Muscle layer of colon (tissue), 2 donors: ENCODE measurements around the gene FAM78B.

Source experiments
- H3K27ac ChIP-seq: one replicate; pipeline ENCODE4 v1.7.0; 2013; ENCODE audit warnings: low read depth, mild to moderate bottlenecking, low read length, moderate library complexity
- H3K27me3 ChIP-seq, 2 donors: one replicate each; pipeline ENCODE4 v1.7.0; 2013; ENCODE audit warnings: low read length in 2 of 2, mild to moderate bottlenecking in 2 of 2; ENCODE audit not compliant: insufficient read depth in 2 of 2, control insufficient read depth in 1 of 2
- H3K36me3 ChIP-seq: one replicate; pipeline ENCODE4 v1.7.0; 2013; ENCODE audit warnings: mild to moderate bottlenecking, low read length; ENCODE audit not compliant: insufficient read depth
- H3K4me1 ChIP-seq: one replicate; pipeline ENCODE4 v1.7.0; 2013; ENCODE audit warnings: mild to moderate bottlenecking, low read length; ENCODE audit not compliant: insufficient read depth
- H3K4me3 ChIP-seq, 2 donors: one replicate each; pipeline ENCODE4 v1.7.0; 2013; ENCODE audit warnings: low read length in 2 of 2, low read depth in 1 of 2, mild to moderate bottlenecking in 1 of 2, moderate library complexity in 1 of 2
- H3K9ac ChIP-seq: one replicate; pipeline ENCODE4 v1.7.0; 2013; ENCODE audit warnings: low read length
- H3K9me3 ChIP-seq: one replicate; pipeline ENCODE4 v1.7.0; 2013; ENCODE audit warnings: mild to moderate bottlenecking, low read length
- donor health status: abdominal sarcoma.
- donor health status: Adenocarcinoma of cecum.

The FAM78B gene

GRCh38 chr1:166063701-166064100, 103.1 kb downstream of the FAM78B start:
- H3K9ac ChIP-seq: no peak overlapping the region

GRCh38 chr1:166062421-166063070, 104.3 kb downstream of the FAM78B start:
- no peaks in the 10 kb centered on the region for H3K27me3 ChIP-seq
- no peaks in the 10 kb centered on the region for H3K36me3 ChIP-seq
- no peak overlapping the region for H3K9ac ChIP-seq
- H3K27ac ChIP-seq: no peak overlapping the region
- no peak overlapping the region for H3K4me3 ChIP-seq
- H3K9me3 ChIP-seq: no peaks in the 10 kb centered on the region
- peaks cover 5% of the 10 kb centered on the region for H3K4me1 ChIP-seq

More at GRCh38 chr1:166063701-166064100, 103.1 kb downstream of the FAM78B start:
- Histone ChIP-seq H3K36me3 (no peaks in the 10 kb centered on the region), H3K4me1 (peaks cover 5% of the 10 kb centered on the region), H3K4me3 (no peak overlapping the region), H3K27ac (no peak overlapping the region), H3K9me3 (no peaks in the 10 kb centered on the region), H3K27me3 (no peaks in the 10 kb centered on the region)

- Histone ChIP-seq H3K27me3 (no peaks in the 10 kb centered on the region), H3K4me1 (no peaks in the 10 kb centered on the region), H3K9ac (no peak overlapping the region), H3K4me3 (no peak overlapping the region), H3K27ac (no peak overlapping the region), H3K36me3 (no peaks in the 10 kb centered on the region), H3K9me3 (no peaks in the 10 kb centered on the region)
Measured at GRCh38 chr1:166057650-166058049, 109.2 kb downstream of the FAM78B start.

GRCh38 chr1:166053395-166053794, 113.4 kb downstream of the FAM78B start:
- H3K27me3 ChIP-seq: no peaks in the 10 kb centered on the region
- no peak overlapping the region for H3K27ac ChIP-seq
- H3K9ac ChIP-seq: no peak overlapping the region
- no peaks in the 10 kb centered on the region for H3K4me1 ChIP-seq
- no peaks in the 10 kb centered on the region for H3K9me3 ChIP-seq
- no peaks in the 10 kb centered on the region for H3K36me3 ChIP-seq
- H3K4me3 ChIP-seq: no peak overlapping the region

GRCh38 chr1:166040202-166040997, 126.4 kb downstream of the FAM78B start:
- H3K4me3 ChIP-seq: no peak overlapping the region
- H3K27me3 ChIP-seq: no peaks in the 10 kb centered on the region
- H3K36me3 ChIP-seq: no peaks in the 10 kb centered on the region
- no peak overlapping the region for H3K27ac ChIP-seq
- no peaks in the 10 kb centered on the region for H3K9me3 ChIP-seq
- H3K9ac ChIP-seq: no peak overlapping the region
- H3K4me1 ChIP-seq: no peaks in the 10 kb centered on the region

GRCh38 chr1:166039436-166040201, 127.2 kb downstream of the FAM78B start:
- Histone ChIP-seq H3K9me3 (no peaks in the 10 kb centered on the region), H3K27ac (no peak overlapping the region), H3K27me3 (no peaks in the 10 kb centered on the region), H3K9ac (no peak overlapping the region), H3K4me1 (no peaks in the 10 kb centered on the region), H3K4me3 (no peak overlapping the region), H3K36me3 (no peaks in the 10 kb centered on the region)

DNA sequence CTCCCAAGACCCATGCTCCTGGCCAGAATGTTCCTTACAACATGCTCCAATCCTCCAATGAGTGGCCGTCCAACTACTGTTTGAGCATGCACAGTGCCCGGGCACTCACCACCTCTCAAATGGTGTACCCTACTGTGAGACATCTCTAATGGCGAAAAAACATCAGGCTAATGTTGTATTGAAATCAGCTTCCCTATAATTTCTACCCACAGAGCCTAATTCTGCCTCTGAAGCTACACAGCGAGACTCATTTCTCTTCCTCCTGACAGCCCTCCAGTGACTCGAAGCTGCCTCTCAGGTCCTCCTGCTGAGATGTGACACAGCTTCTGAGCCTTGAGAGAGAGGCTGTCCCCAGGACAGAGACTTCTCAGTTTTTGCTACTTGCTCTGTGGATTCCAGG, 130.7 kb downstream of the FAM78B start:
- no peak overlapping the region for H3K9ac ChIP-seq
- H3K4me3 ChIP-seq: no peak overlapping the region
- H3K36me3 ChIP-seq: no peaks in the 10 kb centered on the region
- H3K27me3 ChIP-seq: no peaks in the 10 kb centered on the region
- H3K9me3 ChIP-seq: no peaks in the 10 kb centered on the region
- H3K4me1 ChIP-seq: no peaks in the 10 kb centered on the region
- H3K27ac ChIP-seq: no peak overlapping the region

GRCh38 chr1:166032572-166033371, 134.0 kb downstream of the FAM78B start:
- H3K4me1 ChIP-seq: no peaks in the 10 kb centered on the region
- no peaks in the 10 kb centered on the region for H3K9me3 ChIP-seq
- no peak overlapping the region for H3K4me3 ChIP-seq
- no peak overlapping the region for H3K27ac ChIP-seq
- H3K36me3 ChIP-seq: no peaks in the 10 kb centered on the region
- no peaks in the 10 kb centered on the region for H3K27me3 ChIP-seq
- no peak overlapping the region for H3K9ac ChIP-seq

- no peak overlapping the region for H3K4me3 ChIP-seq
- H3K9me3 ChIP-seq: no peaks in the 10 kb centered on the region
- H3K36me3 ChIP-seq: no peaks in the 10 kb centered on the region
- H3K27ac ChIP-seq: no peak overlapping the region
- no peaks in the 10 kb centered on the region for H3K4me1 ChIP-seq
- no peaks in the 10 kb centered on the region for H3K27me3 ChIP-seq
- H3K9ac ChIP-seq: no peak overlapping the region
Measured at GRCh38 chr1:166031932-166032571, 134.7 kb downstream of the FAM78B start.

DNA sequence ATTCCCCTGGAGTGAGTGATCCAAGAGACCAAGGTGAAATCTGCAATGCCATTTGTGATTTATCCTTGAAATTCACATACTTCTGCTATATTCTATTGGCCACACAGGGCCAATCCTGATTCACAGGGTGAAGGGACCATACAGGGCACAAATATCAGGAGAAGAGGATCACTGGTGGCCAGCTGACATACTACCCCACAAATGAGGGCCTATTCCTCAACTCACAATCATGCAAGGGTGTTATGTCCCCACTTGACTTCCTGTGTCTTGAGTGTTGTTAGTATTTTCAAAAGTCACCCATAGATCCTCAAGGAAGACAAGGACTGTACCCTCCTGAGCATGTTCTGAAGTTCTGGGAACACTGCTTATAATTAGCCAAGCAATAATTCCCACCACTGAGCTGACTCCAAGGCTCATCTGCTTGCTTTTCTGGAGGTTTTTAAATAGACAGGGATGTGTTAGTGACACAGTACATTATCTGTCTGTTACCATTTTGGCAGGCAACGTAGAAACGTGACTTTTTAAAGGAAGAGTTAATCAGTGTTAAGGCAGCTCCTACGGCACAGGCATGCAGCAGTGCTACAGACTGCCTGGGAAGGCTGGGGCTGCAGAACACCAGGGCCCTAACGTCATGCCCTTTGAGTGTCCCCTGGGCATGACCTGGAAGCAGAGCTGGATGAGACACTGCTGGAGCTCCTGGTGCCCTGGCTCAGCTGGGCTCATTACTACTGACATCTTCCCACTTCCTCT, 137.4 kb downstream of the FAM78B start:
- H3K4me3 ChIP-seq: no peak overlapping the region
- no peaks in the 10 kb centered on the region for H3K9me3 ChIP-seq
- H3K9ac ChIP-seq: no peak overlapping the region
- H3K27me3 ChIP-seq: no peaks in the 10 kb centered on the region
- no peak overlapping the region for H3K27ac ChIP-seq
- no peaks in the 10 kb centered on the region for H3K36me3 ChIP-seq
- H3K4me1 ChIP-seq: no peaks in the 10 kb centered on the region
